HG02610 (cell line): Measurements from ENCODE around the gene CCDC177.

Experiments
- ATAC-seq: cut with Tn5 transposase; IDR thresholded peaks from one replicate; pipeline ENCODE4 v1.9.1; 2021; ENCODE audit warnings: mild to moderate bottlenecking, moderate library complexity; ENCODE audit not compliant: unreplicated experiment

Gene CCDC177

DNA sequence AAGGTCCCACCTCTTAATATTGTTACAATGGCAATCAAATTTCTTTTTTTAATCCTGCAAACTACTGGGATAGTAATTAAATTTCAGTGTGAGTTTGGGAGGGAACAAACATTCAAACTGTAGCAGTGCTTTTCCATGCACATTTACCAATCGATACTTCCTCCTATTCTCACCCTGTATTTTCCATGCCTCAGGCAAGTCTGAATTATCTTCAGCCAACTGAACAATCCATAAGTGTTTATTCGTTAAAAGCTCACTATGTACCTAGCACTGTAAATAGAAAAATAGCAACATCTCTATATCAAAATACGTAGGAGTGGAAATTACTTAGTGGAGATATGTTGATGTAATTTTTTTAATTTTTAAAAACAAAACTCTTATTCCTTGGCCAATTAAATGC is 43.5 kb downstream of the CCDC177 start:
- no peak for ATAC-seq

DNA sequence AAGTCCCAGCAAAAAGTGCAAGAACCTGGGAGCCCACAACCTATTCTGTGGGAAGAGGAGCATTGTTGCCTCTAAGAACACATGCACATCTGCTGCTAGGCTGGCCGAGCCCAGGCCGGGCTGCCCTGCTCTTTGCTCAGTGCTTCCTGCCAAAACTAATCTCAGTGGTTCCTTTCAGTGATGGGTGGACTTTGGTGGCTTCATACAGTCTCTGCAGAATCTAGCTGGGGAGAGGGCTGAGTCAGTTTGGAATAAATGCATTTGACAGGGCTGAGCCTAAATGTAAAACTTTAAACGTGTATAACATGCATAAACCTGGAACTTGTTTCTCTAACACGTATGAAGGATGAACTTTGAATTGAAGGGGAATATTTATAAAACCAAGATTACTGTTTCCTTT is 44.6 kb downstream of the CCDC177 start:
- ATAC-seq = no peak

DNA sequence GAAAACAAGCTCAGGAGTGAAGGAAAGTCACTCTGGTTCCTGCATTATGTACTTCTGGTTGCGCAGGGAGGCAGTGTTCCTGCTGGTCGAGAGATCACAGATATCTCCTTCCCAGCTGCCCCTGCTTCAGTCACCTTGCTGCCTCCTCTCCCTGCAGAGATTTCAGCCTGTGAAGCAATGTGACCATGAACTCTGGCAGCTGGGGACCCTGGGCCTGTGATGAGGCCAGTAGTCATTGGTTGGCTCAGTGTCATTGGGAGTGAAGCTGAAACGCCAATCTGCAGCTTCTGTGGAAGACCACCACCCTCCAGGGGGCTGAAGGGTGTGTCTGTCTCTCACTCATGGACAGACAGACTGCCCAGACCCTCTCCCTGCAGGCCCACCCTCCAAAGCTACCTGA is 45.1 kb downstream of the CCDC177 start:
- no peak for ATAC-seq

DNA sequence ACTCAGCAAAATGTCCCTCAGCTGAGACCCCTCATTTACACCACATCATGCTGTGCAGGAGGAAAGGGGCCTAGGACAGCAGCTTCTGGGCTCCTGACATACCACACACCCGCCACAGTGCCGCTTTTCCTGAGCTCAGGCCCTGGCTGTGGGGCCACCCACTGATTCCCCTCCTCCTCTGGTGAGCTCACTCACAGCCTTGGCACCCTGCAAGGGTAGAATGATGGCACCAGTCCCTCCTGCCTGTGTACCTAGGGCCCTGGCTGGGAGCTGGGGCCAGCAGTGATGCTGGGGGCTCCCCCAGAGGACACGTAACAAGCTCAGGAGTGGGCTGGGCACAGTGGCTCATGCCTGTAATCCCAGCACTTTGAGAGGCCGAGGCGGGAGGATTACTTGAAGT is 45.7 kb downstream of the CCDC177 start:
- ATAC-seq = no peak

GRCh38 chr14:69528143-69528542 is 46.5 kb downstream of the CCDC177 start:
- ATAC-seq = no peak

- no peak for ATAC-seq
Measured at GRCh38 chr14:69527635-69528034, 47.0 kb downstream of the CCDC177 start.

GRCh38 chr14:69525896-69526295 is 48.8 kb downstream of the CCDC177 start:
- ATAC-seq = no peak

- ATAC-seq = no peak
Measured at GRCh38 chr14:69522026-69522425, 52.6 kb downstream of the CCDC177 start.
